CD8-positive, alpha-beta memory T cell (primary cell): ENCODE data around the gene CABCOCO1. TPM values are rescaled to one million over a fixed set of nuclear protein-coding genes. Genes with fewer than 3 reads are reported as not detected.

Source experiments
- CTCF ChIA-PET: fragments of 350-600 bp; sonication (Branson Sonifier 250); formaldehyde crosslinking; loops from one replicate; lab custom pipeline; 2021; ENCODE audit warnings: antibody characterized with exemption; lab: Charles Lee
- POLR2A ChIA-PET: fragments of 350-600 bp; sonication (Branson Sonifier 250); formaldehyde crosslinking; loops from one replicate; lab custom pipeline; 2021; ENCODE audit warnings: antibody characterized with exemption; lab: Charles Lee
- DNase-seq, 5 donors: peaks; one replicate each; pipeline versions ENCODE4 v3.0.0 to v3.0.0-alpha.2; 2020 to 2022; ENCODE audit warnings: mixed read lengths in 1 of 5
- H3K27ac ChIP-seq: one replicate; pipeline ENCODE4 v1.7.0; 2013; ENCODE audit warnings: low read depth, mild to moderate bottlenecking, low read length, moderate library complexity
- H3K27me3 ChIP-seq: 2 replicates; pipeline ENCODE4 v1.7.0; 2013; ENCODE audit warnings: low read length, mild to moderate bottlenecking; ENCODE audit not compliant: insufficient read depth, poor library complexity, severe bottlenecking
- H3K36me3 ChIP-seq: 2 replicates; pipeline ENCODE4 v1.7.0; 2013; ENCODE audit warnings: mild to moderate bottlenecking, low read length, moderate library complexity; ENCODE audit not compliant: insufficient read depth
- H3K4me1 ChIP-seq: 2 replicates; pipeline ENCODE4 v1.7.0; 2013; ENCODE audit warnings: mild to moderate bottlenecking, low read length, moderate library complexity; ENCODE audit not compliant: insufficient read depth
- H3K4me3 ChIP-seq: 2 replicates; pipeline ENCODE4 v1.7.0; 2013; ENCODE audit warnings: mild to moderate bottlenecking, low read length
- H3K9me3 ChIP-seq: 2 replicates; pipeline ENCODE4 v1.7.0; 2013; ENCODE audit warnings: mild to moderate bottlenecking, low read length
- H3K27ac Mint-ChIP-seq, 8 donors: one replicate each; pipeline ENCODE4 v1.8.0; 2020 to 2021; ENCODE audit warnings: mixed read lengths in 8 of 8, mild to moderate bottlenecking in 6 of 8, inconsistent platforms in 3 of 8, moderate library complexity in 3 of 8
- H3K27me3 Mint-ChIP-seq, 2 donors: one replicate each; pipeline ENCODE4 v1.8.0; 2020 to 2021; ENCODE audit warnings: mixed read lengths in 2 of 2, mild to moderate bottlenecking in 1 of 2, moderate library complexity in 1 of 2
- H3K36me3 Mint-ChIP-seq, 3 donors: one replicate each; pipeline ENCODE4 v1.8.0; 2020 to 2021; ENCODE audit warnings: mixed read lengths in 3 of 3, inconsistent platforms in 1 of 3, mild to moderate bottlenecking in 1 of 3
- H3K4me1 Mint-ChIP-seq, 3 donors: one replicate each; pipeline ENCODE4 v1.8.0; 2020 to 2021; ENCODE audit warnings: mixed read lengths in 3 of 3, inconsistent platforms in 1 of 3, mild to moderate bottlenecking in 1 of 3
- H3K4me3 Mint-ChIP-seq, 7 donors: one replicate each; pipeline ENCODE4 v1.8.0; 2020 to 2021; ENCODE audit warnings: mixed read lengths in 7 of 7, mild to moderate bottlenecking in 6 of 7, moderate library complexity in 4 of 7, inconsistent platforms in 2 of 7
- H3K9me3 Mint-ChIP-seq, 5 donors: one replicate each; pipeline ENCODE4 v1.8.0; 2020 to 2022; ENCODE audit warnings: mixed read lengths in 5 of 5, mild to moderate bottlenecking in 3 of 5, moderate library complexity in 2 of 5, inconsistent platforms in 1 of 5
- polyA plus RNA-seq: library from polyadenylated mRNA; unstranded; fragments of 300-500 nt; fragmentation: Illumina TruSeq; gene quantifications from one replicate; pipeline ENCODE4 v1.2.3, GENCODE V29; 2021
- total RNA-seq, 2 experiments: library from RNA; stranded (reverse); gene quantifications; one replicate each; pipeline ENCODE4 v1.2.3, GENCODE V29; 2021

CABCOCO1 gene
- total and polyA plus RNA-seq, 3 experiments from 2014 or later: not detected

GRCh38 chr10:61761825-61762217, 99.1 kb downstream of the CABCOCO1 start:
- Mint-ChIP-seq H3K27me3 (no peaks in the 10 kb centered on the region), H3K9me3 (no peaks in the 10 kb centered on the region), H3K4me3 (no peak overlapping the region), H3K27ac (no peak overlapping the region), H3K36me3 (no peaks in the 10 kb centered on the region), H3K4me1 (peaks cover 8 to 26% (median 16%) of the 10 kb centered on the region in 3 donors)
- H3K4me3 ChIP-seq: no peak overlapping the region
- H3K4me1 ChIP-seq: peaks cover 5% of the 10 kb centered on the region
- CTCF ChIA-PET: interaction anchor here (1.2 kb wide), 1 partner anchor 11 kb away, joined by 5 read pairs; no protein-coding TSS in a partner anchor
- no peaks in the 10 kb centered on the region for H3K36me3 ChIP-seq
- H3K27ac ChIP-seq: no peak overlapping the region
- POLR2A ChIA-PET: no interaction called here
- no peaks in the 10 kb centered on the region for H3K27me3 ChIP-seq
- DNase-seq: no peak
- no peaks in the 10 kb centered on the region for H3K9me3 ChIP-seq

- peak overlapping the region; percentile 27 for H3K27ac ChIP-seq
- ChIA-PET CTCF (interaction anchor here (1.6 kb wide), 1 partner anchor 13 kb away, joined by 7 read pairs; no protein-coding TSS in a partner anchor), POLR2A (no interaction called here)
- Mint-ChIP-seq H3K27me3 (no peaks in the 10 kb centered on the region), H3K27ac (no peak overlapping the region), H3K4me1 (peaks cover 8 to 26% (median 16%) of the 10 kb centered on the region in 3 donors), H3K4me3 (no peak overlapping the region), H3K9me3 (no peaks in the 10 kb centered on the region), H3K36me3 (no peaks in the 10 kb centered on the region)
- no peak for DNase-seq
- no peak overlapping the region for H3K4me3 ChIP-seq
- peaks cover 5% of the 10 kb centered on the region for H3K4me1 ChIP-seq
- no peaks in the 10 kb centered on the region for H3K27me3 ChIP-seq
- no peaks in the 10 kb centered on the region for H3K36me3 ChIP-seq
- H3K9me3 ChIP-seq: no peaks in the 10 kb centered on the region
Measured at GRCh38 chr10:61763778-61764177, 101.0 kb downstream of the CABCOCO1 start.

GRCh38 chr10:61764486-61764885, 101.8 kb downstream of the CABCOCO1 start:
- CTCF ChIA-PET: interaction anchor here (1.6 kb wide), 1 partner anchor 14 kb away, joined by 7 read pairs; no protein-coding TSS in a partner anchor
- Mint-ChIP-seq H3K36me3 (no peaks in the 10 kb centered on the region), H3K9me3 (no peaks in the 10 kb centered on the region), H3K4me3 (peak overlapping the region in 1 of 7 donors; percentile 3), H3K4me1 (peaks cover 8 to 26% (median 16%) of the 10 kb centered on the region in 3 donors), H3K27ac (peak overlapping the region in 1 of 8 donors; percentile 6), H3K27me3 (no peaks in the 10 kb centered on the region)
- no peak for DNase-seq
- H3K36me3 ChIP-seq: no peaks in the 10 kb centered on the region
- H3K27me3 ChIP-seq: no peaks in the 10 kb centered on the region
- H3K9me3 ChIP-seq: no peaks in the 10 kb centered on the region
- H3K4me1 ChIP-seq: peaks cover 5% of the 10 kb centered on the region
- peak overlapping the region; percentile 12 for H3K27ac ChIP-seq
- H3K4me3 ChIP-seq: no peak overlapping the region
- POLR2A ChIA-PET: no interaction called here

- POLR2A ChIA-PET: interaction anchor here (1.0 kb wide), 1 partner anchor 13 kb away, joined by 3 read pairs; no protein-coding TSS in a partner anchor
- Mint-ChIP-seq H3K36me3 (no peaks in the 10 kb centered on the region), H3K9me3 (no peaks in the 10 kb centered on the region), H3K27me3 (peaks cover 0 to 3% of the 10 kb centered on the region in 2 donors), H3K4me1 (peaks cover 8 to 26% (median 16%) of the 10 kb centered on the region in 3 donors), H3K4me3 (peak overlapping the region in 3 of 7 donors; percentile 10 to 30 (median 29)), H3K27ac (peak overlapping the region; percentile 8 to 86 (median 46))
- Histone ChIP-seq H3K9me3 (no peaks in the 10 kb centered on the region), H3K36me3 (no peaks in the 10 kb centered on the region), H3K27me3 (no peaks in the 10 kb centered on the region), H3K27ac (peak overlapping the region; percentile 26), H3K4me1 (peaks cover 5% of the 10 kb centered on the region), H3K4me3 (no peak overlapping the region)
- CTCF ChIA-PET: interaction anchor here (1.6 kb wide), 1 partner anchor 15 kb away, joined by 7 read pairs; no protein-coding TSS in a partner anchor
- DNase-seq: peak in 1 of 5 donors; percentile 1
Measured at GRCh38 chr10:61765176-61766087, 102.7 kb downstream of the CABCOCO1 start.

GRCh38 chr10:61766927-61767326, 104.2 kb downstream of the CABCOCO1 start:
- Mint-ChIP-seq H3K36me3 (no peaks in the 10 kb centered on the region), H3K27ac (peak overlapping the region in 2 of 8 donors; percentile 15 to 19), H3K4me3 (no peak overlapping the region), H3K27me3 (peaks cover 0 to 7% of the 10 kb centered on the region in 2 donors), H3K9me3 (no peaks in the 10 kb centered on the region), H3K4me1 (peaks cover 8 to 21% (median 16%) of the 10 kb centered on the region in 3 donors)
- no peak for DNase-seq
- ChIA-PET POLR2A (no interaction called here), CTCF (no interaction called here)
- Histone ChIP-seq H3K27me3 (no peaks in the 10 kb centered on the region), H3K4me1 (peaks cover 5% of the 10 kb centered on the region), H3K27ac (no peak overlapping the region), H3K36me3 (no peaks in the 10 kb centered on the region), H3K9me3 (no peaks in the 10 kb centered on the region), H3K4me3 (no peak overlapping the region)

GRCh38 chr10:61774031-61774430, 111.3 kb downstream of the CABCOCO1 start:
- DNase-seq: no peak
- no peaks in the 10 kb centered on the region for H3K9me3 ChIP-seq

GRCh38 chr10:61775111-61775510, 112.4 kb downstream of the CABCOCO1 start:
- Mint-ChIP-seq H3K4me1 (peaks cover 0 to 5% (median 2%) of the 10 kb centered on the region in 3 donors), H3K4me3 (no peak overlapping the region), H3K27me3 (peaks cover 2 to 23% of the 10 kb centered on the region in 2 donors), H3K27ac (no peak overlapping the region), H3K36me3 (no peaks in the 10 kb centered on the region), H3K9me3 (no peaks in the 10 kb centered on the region)
- ChIA-PET POLR2A (no interaction called here), CTCF (no interaction called here)
- no peaks in the 10 kb centered on the region for H3K36me3 ChIP-seq
- H3K4me1 ChIP-seq: no peaks in the 10 kb centered on the region
- no peaks in the 10 kb centered on the region for H3K27me3 ChIP-seq
- no peaks in the 10 kb centered on the region for H3K9me3 ChIP-seq
- no peak overlapping the region for H3K27ac ChIP-seq
- H3K4me3 ChIP-seq: no peak overlapping the region
- no peak for DNase-seq

More at GRCh38 chr10:61774031-61774430, 111.3 kb downstream of the CABCOCO1 start:
- Histone ChIP-seq H3K4me3 (no peak overlapping the region), H3K27ac (no peak overlapping the region), H3K4me1 (no peaks in the 10 kb centered on the region), H3K27me3 (no peaks in the 10 kb centered on the region), H3K36me3 (no peaks in the 10 kb centered on the region)
- no peaks in the 10 kb centered on the region for H3K4me1 Mint-ChIP-seq
- H3K27me3 Mint-ChIP-seq: peaks cover 2 to 23% of the 10 kb centered on the region in 2 donors
- H3K4me3 Mint-ChIP-seq: no peak overlapping the region
- H3K36me3 Mint-ChIP-seq: no peaks in the 10 kb centered on the region
- H3K9me3 Mint-ChIP-seq: no peaks in the 10 kb centered on the region
- ChIA-PET POLR2A (no interaction called here), CTCF (no interaction called here)
- H3K27ac Mint-ChIP-seq: no peak overlapping the region
